Putamen (tissue), 1 donor: ENCODE results near the gene ABHD2.
"Not testable (repeated sequence)": the region's sequence is repeated elsewhere in the genome, so short reads cannot be mapped to it uniquely, and the experiment has no call there.

Experiments used
- DNase-seq: peaks from one replicate; pipeline ENCODE4 v3.0.0-alpha.2; 2016; ENCODE audit warnings: low spot score

Gene ABHD2

GRCh38 chr15:89087830-89088604, at the start of gene ABHD2:
Gene ABHD2 (plus strand): TSS chr15:89088456. CDS start chr15:89116328, 27,872 bp downstream.
- DNase-seq = peak; percentile 100

- DNase-seq = no peak
These were observed 49.1 kb upstream of the ABHD2 start for GRCh38 chr15:89039142-89039541.

- DNase-seq = no peak
These were observed 46.7 kb upstream of the ABHD2 start for GRCh38 chr15:89041507-89041906.

GRCh38 chr15:89042387-89042786, 45.9 kb upstream of the ABHD2 start:
- DNase-seq = no peak

- no peak for DNase-seq
These were observed 44.9 kb upstream of the ABHD2 start for GRCh38 chr15:89043031-89044002.

GRCh38 chr15:89049016-89049666, 39.1 kb upstream of the ABHD2 start:
- DNase-seq = not testable (repeated sequence)

- no peak for DNase-seq
These were observed 36.4 kb upstream of the ABHD2 start for GRCh38 chr15:89051875-89052274.

GRCh38 chr15:89052474-89052873, 35.8 kb upstream of the ABHD2 start:
- DNase-seq = no peak

- no peak for DNase-seq
These were observed 33.4 kb upstream of the ABHD2 start for GRCh38 chr15:89054873-89055272.

GRCh38 chr15:89057506-89058133, 30.6 kb upstream of the ABHD2 start:
- DNase-seq = peak; percentile 58

GRCh38 chr15:89058376-89058775, 29.9 kb upstream of the ABHD2 start:
- no peak for DNase-seq

- no peak for DNase-seq
These were observed 29.3 kb upstream of the ABHD2 start for GRCh38 chr15:89058876-89059405.

GRCh38 chr15:89066280-89066679, 22.0 kb upstream of the ABHD2 start:
- no peak for DNase-seq

GRCh38 chr15:89067751-89068150, 20.5 kb upstream of the ABHD2 start:
- no peak for DNase-seq

GRCh38 chr15:89068325-89068784, 19.9 kb upstream of the ABHD2 start:
- DNase-seq = no peak

GRCh38 chr15:89070197-89071124, 17.8 kb upstream of the ABHD2 start:
- DNase-seq = peak; percentile 7

- DNase-seq = no peak
These were observed 16.8 kb upstream of the ABHD2 start for GRCh38 chr15:89071471-89071870.

GRCh38 chr15:89072277-89072869, 15.9 kb upstream of the ABHD2 start:
- DNase-seq = no peak

- DNase-seq = no peak
These were observed 13.7 kb upstream of the ABHD2 start for GRCh38 chr15:89074402-89075012.
